ENCODE data around the gene WDFY2.

DNA sequence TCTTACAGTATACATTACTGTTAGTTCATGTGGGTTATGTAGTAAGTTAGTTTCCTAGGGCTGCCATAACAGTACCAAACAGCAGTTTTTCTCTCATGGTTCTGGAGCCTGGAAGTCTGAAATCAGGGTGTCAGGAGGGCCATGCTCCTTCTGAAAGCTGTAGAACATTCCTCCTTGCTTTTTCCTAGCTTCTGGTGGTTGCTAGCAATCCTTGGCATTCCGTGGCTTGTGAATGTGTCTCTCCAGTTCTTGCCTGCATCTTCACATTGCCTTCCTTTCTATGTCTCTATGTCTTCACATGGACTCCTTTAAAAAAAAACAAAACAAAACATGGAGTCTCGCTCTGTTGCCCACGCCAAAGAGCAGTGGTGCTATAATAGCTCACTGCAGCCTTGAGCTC lies 95.4 kb downstream of the WDFY2 start:
- TF ChIP-seq, protein P1, sequence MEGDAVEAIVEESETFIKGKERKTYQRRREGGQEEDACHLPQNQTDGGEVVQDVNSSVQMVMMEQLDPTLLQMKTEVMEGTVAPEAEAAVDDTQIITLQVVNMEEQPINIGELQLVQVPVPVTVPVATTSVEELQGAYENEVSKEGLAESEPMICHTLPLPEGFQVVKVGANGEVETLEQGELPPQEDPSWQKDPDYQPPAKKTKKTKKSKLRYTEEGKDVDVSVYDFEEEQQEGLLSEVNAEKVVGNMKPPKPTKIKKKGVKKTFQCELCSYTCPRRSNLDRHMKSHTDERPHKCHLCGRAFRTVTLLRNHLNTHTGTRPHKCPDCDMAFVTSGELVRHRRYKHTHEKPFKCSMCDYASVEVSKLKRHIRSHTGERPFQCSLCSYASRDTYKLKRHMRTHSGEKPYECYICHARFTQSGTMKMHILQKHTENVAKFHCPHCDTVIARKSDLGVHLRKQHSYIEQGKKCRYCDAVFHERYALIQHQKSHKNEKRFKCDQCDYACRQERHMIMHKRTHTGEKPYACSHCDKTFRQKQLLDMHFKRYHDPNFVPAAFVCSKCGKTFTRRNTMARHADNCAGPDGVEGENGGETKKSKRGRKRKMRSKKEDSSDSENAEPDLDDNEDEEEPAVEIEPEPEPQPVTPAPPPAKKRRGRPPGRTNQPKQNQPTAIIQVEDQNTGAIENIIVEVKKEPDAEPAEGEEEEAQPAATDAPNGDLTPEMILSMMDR (IDR thresholded peaks at IDR 0.05; ENCODE audit: low read depth, low read length): no peak
- no peak for TF ChIP-seq POLR2A (IDR thresholded peaks at IDR 0.05; ENCODE audit: extremely low read depth, insufficient read length)
- TF ChIP-seq, protein P2, sequence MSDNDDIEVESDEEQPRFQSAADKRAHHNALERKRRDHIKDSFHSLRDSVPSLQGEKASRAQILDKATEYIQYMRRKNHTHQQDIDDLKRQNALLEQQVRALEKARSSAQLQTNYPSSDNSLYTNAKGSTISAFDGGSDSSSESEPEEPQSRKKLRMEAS (IDR thresholded peaks at IDR 0.05; ENCODE audit: low read depth, low read length): no peak

All from NB4 (cell line).